Right ventricle myocardium inferior (tissue), 1 donor: ENCODE data around the gene OXCT2. TPM values are rescaled to one million over a fixed set of nuclear protein-coding genes. Genes with fewer than 3 reads are reported as not detected.
A peak's percentile ranks its signal among the peaks of the same experiment; 100 is the strongest.
"Not testable (repeated sequence)": the region's sequence is repeated elsewhere in the genome, so short reads cannot be mapped to it uniquely, and the experiment has no call there.

Experiments
- ATAC-seq: fragments of 200-7000 bp; cut with Tn5 transposase; one replicate; pipeline ENCODE4 v1.9.1; 2020; ENCODE audit warnings: mild to moderate bottlenecking, moderate library complexity
- DNase-seq: peaks from one replicate; pipeline ENCODE4 v3.0.0; 2021; ENCODE audit errors: missing footprints
- intact Hi-C: fragments of 100-400 bp; cut with DNase I; formaldehyde crosslinking; loops from one replicate; pipeline ENCODE4 v1.11.0; 2022
- total RNA-seq: library from RNA; stranded (reverse); fragmentation: NEBNext Ultra II Directional; extraction: Animal tissue kit (Norgen Biotek cat#: 25700); gene quantifications from one replicate; pipeline ENCODE4 v1.2.1, GENCODE V29; 2021
- donor health status: DM: no; HTN: yes; CAD: no; lungs with severe emphysema.

OXCT2 gene
- total RNA-seq, 1 donor from 2014 or later, result 1.3 TPM

- DNase-seq (peak; percentile 84), ATAC-seq (peak; percentile 73)
- intact Hi-C loops, result no loop called here
These were observed 17.8 kb upstream of the OXCT2 start, which contains the start of gene BMP8B for GRCh38 chr1:39788758-39789570. Gene BMP8B, minus strand, starts transcription at chr1:39788865. Its CDS starts 380 bp downstream, at chr1:39788485.

GRCh38 chr1:39788426-39788757 is 17.2 kb upstream of the OXCT2 start:
- intact Hi-C loops, result no loop called here
- no peak for DNase-seq
- no peak for ATAC-seq

GRCh38 chr1:39787964-39788363 is 16.8 kb upstream of the OXCT2 start:
- intact Hi-C loops, result not testable (repeated sequence)

GRCh38 chr1:39787468-39787867 is 16.3 kb upstream of the OXCT2 start:
- intact Hi-C loops, result no loop called here

More at GRCh38 chr1:39787964-39788363, 16.8 kb upstream of the OXCT2 start:
- not testable (repeated sequence) for ATAC-seq, DNase-seq

GRCh38 chr1:39787108-39787375 is 15.9 kb upstream of the OXCT2 start:
- DNase-seq, intact Hi-C loops, ATAC-seq: not testable (repeated sequence)

More at GRCh38 chr1:39787468-39787867, 16.3 kb upstream of the OXCT2 start:
- ATAC-seq (no peak), DNase-seq (no peak)

GRCh38 chr1:39786303-39787107 is 15.4 kb upstream of the OXCT2 start:
- ATAC-seq, intact Hi-C loops, DNase-seq: not testable (repeated sequence)

GRCh38 chr1:39782685-39783084 is 11.5 kb upstream of the OXCT2 start:
- DNase-seq, ATAC-seq, intact Hi-C loops: not testable (repeated sequence)

GRCh38 chr1:39782103-39782502 is 11.0 kb upstream of the OXCT2 start:
- ATAC-seq (no peak), DNase-seq (no peak)
- intact Hi-C loops, result no loop called here

- intact Hi-C loops, result no loop called here
- ATAC-seq (no peak), DNase-seq (no peak)
These were observed 10.2 kb upstream of the OXCT2 start for GRCh38 chr1:39781349-39781715.

- intact Hi-C loops, result no loop called here
- ATAC-seq, result no peak
- no peak for DNase-seq
These were observed 8.7 kb upstream of the OXCT2 start for GRCh38 chr1:39779821-39780220.

GRCh38 chr1:39779137-39779536 is 8.0 kb upstream of the OXCT2 start:
- intact Hi-C loops, result no loop called here
- DNase-seq (no peak), ATAC-seq (no peak)

GRCh38 chr1:39778463-39779099 is 7.4 kb upstream of the OXCT2 start:
- intact Hi-C loops, ATAC-seq, DNase-seq: not testable (repeated sequence)

- ATAC-seq, intact Hi-C loops, DNase-seq: not testable (repeated sequence)
These were observed 6.7 kb upstream of the OXCT2 start for GRCh38 chr1:39777896-39778295.

- intact Hi-C loops, result no loop called here
- no peak for ATAC-seq
- DNase-seq, result no peak
These were observed 6.2 kb upstream of the OXCT2 start for GRCh38 chr1:39777306-39777705.

- intact Hi-C loops, result no loop called here
- no peak for DNase-seq
- no peak for ATAC-seq
These were observed 5.7 kb upstream of the OXCT2 start for GRCh38 chr1:39776886-39777285.

GRCh38 chr1:39776400-39776713 is 5.2 kb upstream of the OXCT2 start:
- intact Hi-C loops, result no loop called here
- ATAC-seq (no peak), DNase-seq (no peak)

- ATAC-seq, DNase-seq, intact Hi-C loops: not testable (repeated sequence)
These were observed 4.7 kb upstream of the OXCT2 start for GRCh38 chr1:39775676-39776399.

GRCh38 chr1:39775141-39775540 is 4.0 kb upstream of the OXCT2 start:
- ATAC-seq, intact Hi-C loops, DNase-seq: not testable (repeated sequence)

GRCh38 chr1:39773369-39773979 is 2.3 kb upstream of the OXCT2 start:
- DNase-seq, intact Hi-C loops, ATAC-seq: not testable (repeated sequence)
